HEK293 (cell line): ENCODE data around the gene PHLDB1.

Experiments used
- GLI4 ChIP-seq: fragments of 450-650 bp; formaldehyde crosslinking; IDR thresholded peaks from 2 replicates; pipeline ENCODE4 v1.5.1; 2016; ENCODE audit warnings: missing biosample characterization, missing genetic modification characterization
- KLF1 ChIP-seq: fragments of 450-650 bp; formaldehyde crosslinking; IDR thresholded peaks from 2 replicates; pipeline ENCODE4 v1.5.1; 2016; ENCODE audit warnings: missing biosample characterization, missing genetic modification characterization
- RBAK ChIP-seq: fragments of 450-650 bp; formaldehyde crosslinking; IDR thresholded peaks from 2 replicates; pipeline ENCODE4 v1.5.1; 2016; ENCODE audit warnings: missing biosample characterization, missing genetic modification characterization
- REPIN1 ChIP-seq: fragments of 450-650 bp; formaldehyde crosslinking; IDR thresholded peaks from 2 replicates; pipeline ENCODE4 v1.5.1; 2017; ENCODE audit warnings: missing biosample characterization, missing genetic modification characterization, low read depth
- SALL2 ChIP-seq: fragments of 450-650 bp; formaldehyde crosslinking; IDR thresholded peaks from 2 replicates; pipeline ENCODE4 v1.5.0; 2017; ENCODE audit warnings: missing biosample characterization, mild to moderate bottlenecking, missing genetic modification characterization, borderline replicate concordance
- ZNF138 ChIP-seq: fragments of 450-650 bp; formaldehyde crosslinking; IDR thresholded peaks from 2 replicates; pipeline ENCODE4 v1.5.1; 2016; ENCODE audit warnings: missing biosample characterization, missing genetic modification characterization, borderline replicate concordance
- ZNF529 ChIP-seq: fragments of 450-650 bp; formaldehyde crosslinking; IDR thresholded peaks from 2 replicates; pipeline ENCODE4 v1.5.1; 2017; ENCODE audit warnings: missing genetic modification characterization, missing biosample characterization; ENCODE audit not compliant: insufficient replicate concordance
- ZNF610 ChIP-seq: fragments of 450-650 bp; formaldehyde crosslinking; IDR thresholded peaks from 2 replicates; pipeline ENCODE4 v1.5.1; 2016; ENCODE audit warnings: missing biosample characterization, missing genetic modification characterization, borderline replicate concordance
- ZNF660 ChIP-seq: fragments of 450-650 bp; IDR thresholded peaks from 2 replicates; pipeline ENCODE4 v1.5.1; 2018; ENCODE audit warnings: missing biosample characterization, mild to moderate bottlenecking, missing genetic modification characterization
- TF ChIP-seq, protein P1 (sequence below): fragments of 450-650 bp; formaldehyde crosslinking; IDR thresholded peaks from 2 replicates; pipeline ENCODE4 v1.5.1; 2016; ENCODE audit warnings: missing biosample characterization, missing genetic modification characterization
- TF ChIP-seq, protein P2 (sequence below): IDR thresholded peaks from 2 replicates; pipeline ENCODE4 v1.6.1; 2011; ENCODE audit warnings: mild to moderate bottlenecking, low read depth, low read length, borderline replicate concordance
- TF ChIP-seq, protein P3 (sequence below): sonication (generic); formaldehyde crosslinking; IDR thresholded peaks from 2 replicates; pipeline ENCODE4 v1.8.1; 2022; ENCODE audit warnings: mild to moderate bottlenecking, moderate library complexity, missing genetic modification reagents
- TF ChIP-seq, protein P4 (sequence below): fragments of 450-650 bp; formaldehyde crosslinking; IDR thresholded peaks from 2 replicates; pipeline ENCODE4 v1.5.1; 2017; ENCODE audit warnings: missing biosample characterization, mild to moderate bottlenecking, missing genetic modification characterization, moderate library complexity

DNA sequence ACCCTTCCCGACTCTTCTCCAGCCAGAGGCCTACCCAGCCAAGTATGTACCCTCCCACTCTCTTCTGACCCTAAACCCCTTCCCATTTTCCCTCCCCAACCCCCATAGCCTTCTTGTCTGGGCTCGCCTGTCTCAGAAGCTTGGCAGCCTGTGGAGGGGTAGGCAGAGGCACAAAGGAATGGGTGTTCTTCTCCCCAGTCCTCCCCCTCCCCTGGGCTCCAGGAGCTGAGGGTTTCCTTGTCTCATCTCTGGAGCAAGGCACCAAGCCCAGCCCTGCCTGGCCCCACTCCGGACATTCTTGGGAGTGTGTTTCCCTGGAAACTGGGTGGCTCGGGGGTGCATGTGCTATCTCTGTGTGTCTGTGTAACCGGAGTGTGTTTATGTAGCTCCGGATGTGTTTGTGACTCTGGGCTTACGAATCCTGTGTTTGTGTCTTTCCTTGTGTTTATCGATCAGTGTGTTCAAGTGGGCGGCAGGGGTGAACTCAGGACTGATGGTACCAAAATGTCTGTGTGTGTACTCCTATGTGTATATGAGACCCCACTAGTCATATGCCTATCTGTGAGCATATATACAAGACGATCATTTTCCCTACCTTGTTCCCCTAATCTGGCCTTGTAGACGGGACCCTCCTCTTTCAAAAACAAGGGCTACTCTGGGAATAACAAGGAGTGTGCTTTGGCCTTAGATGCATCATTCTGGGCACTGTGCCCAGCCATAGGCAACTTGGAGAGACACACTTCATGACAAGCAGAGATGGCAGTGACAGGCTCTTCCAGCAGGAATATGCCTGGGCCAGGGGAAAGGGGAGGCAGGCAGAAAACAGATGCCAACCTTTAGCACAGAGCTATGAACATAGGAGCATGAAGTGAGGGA lies 10.9 kb downstream of the PHLDB1 start:
- TF ChIP-seq, protein P1, sequence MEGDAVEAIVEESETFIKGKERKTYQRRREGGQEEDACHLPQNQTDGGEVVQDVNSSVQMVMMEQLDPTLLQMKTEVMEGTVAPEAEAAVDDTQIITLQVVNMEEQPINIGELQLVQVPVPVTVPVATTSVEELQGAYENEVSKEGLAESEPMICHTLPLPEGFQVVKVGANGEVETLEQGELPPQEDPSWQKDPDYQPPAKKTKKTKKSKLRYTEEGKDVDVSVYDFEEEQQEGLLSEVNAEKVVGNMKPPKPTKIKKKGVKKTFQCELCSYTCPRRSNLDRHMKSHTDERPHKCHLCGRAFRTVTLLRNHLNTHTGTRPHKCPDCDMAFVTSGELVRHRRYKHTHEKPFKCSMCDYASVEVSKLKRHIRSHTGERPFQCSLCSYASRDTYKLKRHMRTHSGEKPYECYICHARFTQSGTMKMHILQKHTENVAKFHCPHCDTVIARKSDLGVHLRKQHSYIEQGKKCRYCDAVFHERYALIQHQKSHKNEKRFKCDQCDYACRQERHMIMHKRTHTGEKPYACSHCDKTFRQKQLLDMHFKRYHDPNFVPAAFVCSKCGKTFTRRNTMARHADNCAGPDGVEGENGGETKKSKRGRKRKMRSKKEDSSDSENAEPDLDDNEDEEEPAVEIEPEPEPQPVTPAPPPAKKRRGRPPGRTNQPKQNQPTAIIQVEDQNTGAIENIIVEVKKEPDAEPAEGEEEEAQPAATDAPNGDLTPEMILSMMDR: no peak
- TF ChIP-seq, protein P2, sequence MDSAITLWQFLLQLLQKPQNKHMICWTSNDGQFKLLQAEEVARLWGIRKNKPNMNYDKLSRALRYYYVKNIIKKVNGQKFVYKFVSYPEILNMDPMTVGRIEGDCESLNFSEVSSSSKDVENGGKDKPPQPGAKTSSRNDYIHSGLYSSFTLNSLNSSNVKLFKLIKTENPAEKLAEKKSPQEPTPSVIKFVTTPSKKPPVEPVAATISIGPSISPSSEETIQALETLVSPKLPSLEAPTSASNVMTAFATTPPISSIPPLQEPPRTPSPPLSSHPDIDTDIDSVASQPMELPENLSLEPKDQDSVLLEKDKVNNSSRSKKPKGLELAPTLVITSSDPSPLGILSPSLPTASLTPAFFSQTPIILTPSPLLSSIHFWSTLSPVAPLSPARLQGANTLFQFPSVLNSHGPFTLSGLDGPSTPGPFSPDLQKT: no peak
- TF ChIP-seq, protein P3, sequence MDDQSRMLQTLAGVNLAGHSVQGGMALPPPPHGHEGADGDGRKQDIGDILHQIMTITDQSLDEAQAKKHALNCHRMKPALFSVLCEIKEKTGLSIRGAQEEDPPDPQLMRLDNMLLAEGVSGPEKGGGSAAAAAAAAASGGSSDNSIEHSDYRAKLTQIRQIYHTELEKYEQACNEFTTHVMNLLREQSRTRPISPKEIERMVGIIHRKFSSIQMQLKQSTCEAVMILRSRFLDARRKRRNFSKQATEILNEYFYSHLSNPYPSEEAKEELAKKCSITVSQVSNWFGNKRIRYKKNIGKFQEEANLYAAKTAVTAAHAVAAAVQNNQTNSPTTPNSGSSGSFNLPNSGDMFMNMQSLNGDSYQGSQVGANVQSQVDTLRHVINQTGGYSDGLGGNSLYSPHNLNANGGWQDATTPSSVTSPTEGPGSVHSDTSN (CRISPR knock-in tag): no peak
- TF ChIP-seq GLI4 (tag by site-specific recombination) (no peak), ZNF529 (tag by site-specific recombination) (no peak), ZNF610 (tag by site-specific recombination) (no peak), ZNF138 (tag by site-specific recombination) (no peak), REPIN1 (tag by site-specific recombination) (no peak), SALL2 (tag by site-specific recombination) (no peak), KLF1 (tag by site-specific recombination) (no peak), RBAK (tag by site-specific recombination) (no peak), ZNF660 (tag by site-specific recombination) (no peak)
- TF ChIP-seq, protein P4, sequence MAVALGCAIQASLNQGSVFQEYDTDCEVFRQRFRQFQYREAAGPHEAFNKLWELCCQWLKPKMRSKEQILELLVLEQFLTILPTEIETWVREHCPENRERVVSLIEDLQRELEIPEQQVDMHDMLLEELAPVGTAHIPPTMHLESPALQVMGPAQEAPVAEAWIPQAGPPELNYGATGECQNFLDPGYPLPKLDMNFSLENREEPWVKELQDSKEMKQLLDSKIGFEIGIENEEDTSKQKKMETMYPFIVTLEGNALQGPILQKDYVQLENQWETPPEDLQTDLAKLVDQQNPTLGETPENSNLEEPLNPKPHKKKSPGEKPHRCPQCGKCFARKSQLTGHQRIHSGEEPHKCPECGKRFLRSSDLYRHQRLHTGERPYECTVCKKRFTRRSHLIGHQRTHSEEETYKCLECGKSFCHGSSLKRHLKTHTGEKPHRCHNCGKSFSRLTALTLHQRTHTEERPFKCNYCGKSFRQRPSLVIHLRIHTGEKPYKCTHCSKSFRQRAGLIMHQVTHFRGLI: no peak
